ENCODE measurements around the gene OXCT1. TPM values are rescaled to one million over a fixed set of nuclear protein-coding genes. Genes with fewer than 3 reads are reported as not detected.
A peak's percentile ranks its signal among the peaks of the same experiment; 100 is the strongest.

The OXCT1 gene
- total RNA-seq, 1 experiment from 2014 or later = 48.6 TPM

DNA sequence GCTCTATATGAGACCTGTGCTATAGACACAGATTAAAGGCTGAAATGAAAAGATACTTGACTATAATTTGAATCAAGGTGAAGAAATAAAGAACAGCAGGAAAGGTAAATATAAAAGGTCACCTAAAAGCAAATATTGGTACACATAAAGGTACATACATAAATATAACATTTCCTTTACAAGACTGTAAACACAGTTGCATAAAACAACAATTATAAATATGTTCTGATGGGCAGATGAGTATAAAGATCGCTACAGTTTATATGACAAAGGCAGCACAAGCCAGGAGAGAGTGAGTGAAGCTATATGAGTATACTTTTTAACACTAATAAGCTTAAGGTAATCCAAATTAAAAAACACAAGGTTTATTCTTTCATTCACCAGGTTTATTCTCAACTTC is 114.5 kb downstream of the OXCT1 start:
- ChIA-PET CTCF (interaction anchor here (1.0 to 4.6 kb wide), 7 partner anchors 10 to 87 kb away, joined by 3 to 20 read pairs (median 5); no protein-coding TSS in a partner anchor), POLR2A (no interaction called here)
- no TSS peak for BruUV-seq (replicated peaks)
- intact Hi-C loops (cut with micrococcal nuclease) = loop anchor here (1.0 kb wide), 1 partner anchor 88 kb away; no protein-coding TSS in a partner anchor
- TF ChIP-seq CTCF (IDR thresholded peaks at IDR 0.05; ENCODE audit: unreplicated experiment) = no peak
- no peaks in the 10 kb centered on the region for H3K9me3 Mint-ChIP-seq (ENCODE audit: unreplicated experiment)
- no peak for DNase-seq (ENCODE audit: unreplicated experiment)
- peaks cover 19% of the 10 kb centered on the region for H3K36me3 Mint-ChIP-seq (ENCODE audit: insufficient read depth, unreplicated experiment)
- H3K4me3 Mint-ChIP-seq (ENCODE audit: unreplicated experiment) = no peak overlapping the region
- no peaks in the 10 kb centered on the region for H3K4me1 Mint-ChIP-seq (ENCODE audit: insufficient read depth, unreplicated experiment)
- no peak overlapping the region for H3K27ac Mint-ChIP-seq (ENCODE audit: low read depth, unreplicated experiment)
- no peaks in the 10 kb centered on the region for H3K27me3 Mint-ChIP-seq (ENCODE audit: insufficient read depth, unreplicated experiment)

GRCh38 chr5:41754857-41755256 is 115.4 kb downstream of the OXCT1 start:
- ChIA-PET POLR2A (no interaction called here), CTCF (interaction anchor here (0.6 to 4.6 kb wide), 8 partner anchors 11 to 88 kb away, joined by 3 to 20 read pairs (median 4); no protein-coding TSS in a partner anchor)
- Mint-ChIP-seq H3K4me1 (ENCODE audit: insufficient read depth, unreplicated experiment) (no peaks in the 10 kb centered on the region), H3K27ac (ENCODE audit: low read depth, unreplicated experiment) (no peak overlapping the region), H3K27me3 (ENCODE audit: insufficient read depth, unreplicated experiment) (no peaks in the 10 kb centered on the region), H3K4me3 (ENCODE audit: unreplicated experiment) (no peak overlapping the region), H3K9me3 (ENCODE audit: unreplicated experiment) (no peaks in the 10 kb centered on the region), H3K36me3 (ENCODE audit: insufficient read depth, unreplicated experiment) (peaks cover 12% of the 10 kb centered on the region)
- intact Hi-C loops (cut with micrococcal nuclease) = loop anchor here (1.0 kb wide), 1 partner anchor 88 kb away; no protein-coding TSS in a partner anchor
- no peak for TF ChIP-seq CTCF (IDR thresholded peaks at IDR 0.05; ENCODE audit: unreplicated experiment)
- peak; percentile 23 for DNase-seq (ENCODE audit: unreplicated experiment)
- BruUV-seq (replicated peaks) = no TSS peak

GRCh38 chr5:41751867-41752266 is 118.4 kb downstream of the OXCT1 start:
- Mint-ChIP-seq H3K9me3 (ENCODE audit: unreplicated experiment) (no peaks in the 10 kb centered on the region), H3K4me1 (ENCODE audit: insufficient read depth, unreplicated experiment) (no peaks in the 10 kb centered on the region), H3K36me3 (ENCODE audit: insufficient read depth, unreplicated experiment) (no peaks in the 10 kb centered on the region), H3K4me3 (ENCODE audit: unreplicated experiment) (no peak overlapping the region), H3K27me3 (ENCODE audit: insufficient read depth, unreplicated experiment) (no peaks in the 10 kb centered on the region), H3K27ac (ENCODE audit: low read depth, unreplicated experiment) (no peak overlapping the region)
- CTCF ChIA-PET = interaction anchor here (1.2 to 1.5 kb wide), 2 partner anchors 34 to 91 kb away, joined by 3 to 4 read pairs; no protein-coding TSS in a partner anchor
- no TSS peak for BruUV-seq (replicated peaks)
- POLR2A ChIA-PET = interaction anchor here (1.8 kb wide), 1 partner anchor 10 kb away, joined by 4 read pairs; no protein-coding TSS in a partner anchor
- intact Hi-C loops (cut with micrococcal nuclease) = no loop called here
- DNase-seq (ENCODE audit: unreplicated experiment) = no peak
- TF ChIP-seq CTCF (IDR thresholded peaks at IDR 0.05; ENCODE audit: unreplicated experiment) = no peak

DNA sequence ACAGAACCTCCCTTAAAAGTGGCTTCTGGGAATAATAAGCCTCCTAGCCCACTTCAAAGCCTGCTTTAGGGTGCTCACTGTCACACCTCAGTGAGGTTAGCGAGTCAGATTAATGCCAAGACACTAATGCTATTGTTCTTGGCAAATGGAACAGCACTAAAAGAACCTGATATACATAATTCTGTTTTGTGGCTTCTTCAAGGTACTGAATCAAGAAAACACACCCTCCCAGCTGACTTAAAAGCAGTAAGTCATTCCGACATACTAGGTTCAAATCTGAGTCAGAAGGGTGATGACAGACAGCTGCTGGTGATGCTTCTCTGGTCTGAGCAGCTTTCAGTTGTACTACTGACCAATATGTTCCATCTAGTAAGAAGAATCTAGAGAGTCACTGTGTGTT is 121.6 kb downstream of the OXCT1 start:
- no peak for TF ChIP-seq CTCF (IDR thresholded peaks at IDR 0.05; ENCODE audit: unreplicated experiment)
- Mint-ChIP-seq H3K9me3 (ENCODE audit: unreplicated experiment) (no peaks in the 10 kb centered on the region), H3K36me3 (ENCODE audit: insufficient read depth, unreplicated experiment) (no peaks in the 10 kb centered on the region), H3K27ac (ENCODE audit: low read depth, unreplicated experiment) (no peak overlapping the region), H3K4me1 (ENCODE audit: insufficient read depth, unreplicated experiment) (no peaks in the 10 kb centered on the region), H3K4me3 (ENCODE audit: unreplicated experiment) (no peak overlapping the region), H3K27me3 (ENCODE audit: insufficient read depth, unreplicated experiment) (no peaks in the 10 kb centered on the region)
- peak; percentile 16 for DNase-seq (ENCODE audit: unreplicated experiment)
- BruUV-seq (replicated peaks) = no TSS peak
- ChIA-PET CTCF (interaction anchor here (0.6 to 2.1 kb wide), 2 partner anchors 175 to 844 kb away, joined by 3 to 5 read pairs; no protein-coding TSS in a partner anchor), POLR2A (no interaction called here)
- intact Hi-C loops (cut with micrococcal nuclease) = no loop called here
